ENCODE data around the gene LCN15.
A peak's percentile ranks its signal among the peaks of the same experiment; 100 is the strongest.
"Not testable (repeated sequence)": the region's sequence is repeated elsewhere in the genome, so short reads cannot be mapped to it uniquely, and the experiment has no call there.

The LCN15 gene, protein sequence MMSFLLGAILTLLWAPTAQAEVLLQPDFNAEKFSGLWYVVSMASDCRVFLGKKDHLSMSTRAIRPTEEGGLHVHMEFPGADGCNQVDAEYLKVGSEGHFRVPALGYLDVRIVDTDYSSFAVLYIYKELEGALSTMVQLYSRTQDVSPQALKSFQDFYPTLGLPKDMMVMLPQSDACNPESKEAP

DNA sequence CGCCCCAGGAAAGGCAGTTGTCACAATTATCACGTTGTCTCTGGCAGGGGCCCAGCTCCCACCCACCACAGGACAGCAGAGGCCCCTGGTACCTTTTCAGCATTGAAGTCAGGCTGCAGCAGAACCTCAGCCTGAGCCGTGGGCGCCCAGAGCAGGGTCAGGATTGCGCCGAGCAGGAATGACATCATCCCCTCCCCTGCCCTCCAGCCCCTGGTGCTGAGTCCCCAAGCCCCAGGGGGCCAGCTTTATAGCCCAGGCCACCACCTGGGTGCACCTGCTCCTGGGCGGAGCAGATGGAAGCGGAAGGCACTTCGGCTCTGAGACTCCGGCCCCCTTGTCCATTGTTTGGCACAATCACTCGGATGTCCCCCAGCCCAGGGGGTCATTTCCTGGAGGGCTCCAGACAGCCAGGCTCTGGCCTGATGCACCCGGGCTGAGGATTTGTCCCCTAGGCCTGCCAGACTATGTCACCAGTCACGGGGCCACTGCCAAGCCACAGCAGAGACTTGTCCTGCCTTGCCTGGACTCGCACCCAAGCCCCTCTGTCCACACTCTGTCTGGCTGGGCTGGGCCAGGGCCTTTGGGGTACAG, at the start of gene LCN15:
Gene LCN15 (minus strand): TSS at position 218 of the 591 bp plus-strand sequence. CDS start 30 bp downstream, at position 188.
- no peak for DNase-seq (ENCODE audit: low spot score)

DNA sequence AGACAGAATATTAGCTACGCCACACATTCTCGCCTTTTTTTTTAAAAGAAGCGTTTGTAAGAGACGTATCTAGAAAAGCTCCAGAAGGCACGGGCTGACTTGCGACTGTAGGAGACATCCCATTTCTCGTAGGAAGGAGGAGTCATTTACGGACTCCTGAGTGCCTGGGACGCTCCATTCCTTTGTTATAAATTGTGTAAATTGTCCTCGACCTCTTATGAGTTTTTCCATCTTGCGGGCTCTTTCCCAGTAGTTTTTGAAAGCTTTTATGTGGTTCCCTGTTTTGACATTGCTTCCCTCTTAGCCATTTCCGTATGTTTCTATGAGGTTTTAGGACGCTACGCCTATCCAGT, 44.5 kb upstream of the LCN15 start:
- no peak for DNase-seq (ENCODE audit: low spot score)

DNA sequence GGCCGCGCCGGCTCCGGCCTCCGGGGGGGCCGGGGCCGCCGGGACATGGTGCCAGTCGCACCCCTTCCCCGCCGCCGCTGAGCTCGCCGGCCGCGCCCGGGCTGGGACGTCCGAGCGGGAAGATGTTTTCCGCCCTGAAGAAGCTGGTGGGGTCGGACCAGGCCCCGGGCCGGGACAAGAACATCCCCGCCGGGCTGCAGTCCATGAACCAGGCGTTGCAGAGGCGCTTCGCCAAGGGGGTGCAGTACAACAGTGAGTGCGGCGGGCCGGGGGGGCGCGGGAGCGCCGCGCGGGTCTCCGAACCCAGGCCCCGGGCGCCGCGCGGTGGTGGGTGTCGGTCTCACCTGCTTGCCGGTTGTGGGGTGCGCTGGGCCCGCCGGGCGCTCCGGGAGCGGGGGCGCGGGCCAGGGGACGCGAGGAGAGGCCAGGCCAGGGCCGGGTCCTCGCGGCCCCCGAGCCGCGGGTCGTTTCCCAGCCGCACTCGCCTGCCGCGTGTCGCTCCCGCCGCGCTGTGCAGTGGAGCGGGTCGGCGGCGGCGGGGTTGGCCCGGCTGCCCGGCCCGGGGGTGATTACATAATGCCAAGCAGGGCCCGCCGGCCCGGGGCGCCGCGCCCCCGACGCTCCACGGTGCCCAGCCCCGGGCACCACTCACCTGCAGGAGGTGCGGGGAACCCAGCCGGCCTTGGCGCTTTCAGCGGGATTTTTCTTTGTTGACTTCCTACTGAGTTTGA, 43.9 kb upstream of the LCN15 start:
- DNase-seq (ENCODE audit: low spot score) = peak; percentile 72

DNA sequence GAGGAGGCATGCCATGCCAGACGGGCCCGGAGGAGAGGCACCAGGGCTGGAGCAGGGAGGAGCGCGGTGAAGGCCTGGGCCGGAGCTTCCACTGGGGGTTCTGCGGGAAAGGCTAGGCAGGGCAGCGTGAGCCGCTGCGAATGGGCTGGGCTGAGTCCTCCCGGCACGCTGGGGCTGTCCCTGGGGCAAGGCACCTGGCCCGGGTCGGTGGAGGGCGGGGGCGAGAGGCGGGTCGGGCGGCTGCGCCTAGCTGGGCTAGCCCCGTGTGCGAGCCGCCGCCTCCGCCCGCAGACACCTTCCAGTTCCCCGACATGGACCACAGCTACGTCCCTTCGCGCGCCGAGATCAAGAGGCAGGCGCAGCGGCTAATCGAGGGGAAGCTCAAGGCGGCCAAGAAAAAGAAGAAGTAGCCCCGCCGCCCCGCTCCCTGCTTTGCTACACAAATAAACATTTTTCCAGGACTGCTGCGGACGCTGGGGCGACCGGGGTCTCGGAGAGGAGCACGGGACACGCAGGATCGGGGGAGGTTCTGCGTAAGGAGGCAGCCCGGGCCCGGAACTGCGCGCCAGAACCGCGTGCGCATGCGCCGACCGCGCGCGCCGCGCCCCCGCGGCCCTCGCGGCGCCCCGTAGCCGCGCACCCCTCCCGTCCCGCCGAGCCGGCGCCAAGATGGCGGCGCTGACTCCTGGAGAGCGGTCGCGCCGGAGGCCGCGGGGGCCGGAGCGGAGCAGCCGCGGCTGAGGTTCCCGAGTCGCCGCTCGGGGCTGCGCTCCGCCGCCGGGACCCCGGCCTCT, 43.2 kb upstream of the LCN15 start, which contains the start of gene RABL6:
Gene RABL6 (plus strand): TSS at position 668 of the 794 bp plus-strand sequence. CDS start 249 bp downstream, outside the sequence.
- DNase-seq (ENCODE audit: low spot score) = peak; percentile 90

DNA sequence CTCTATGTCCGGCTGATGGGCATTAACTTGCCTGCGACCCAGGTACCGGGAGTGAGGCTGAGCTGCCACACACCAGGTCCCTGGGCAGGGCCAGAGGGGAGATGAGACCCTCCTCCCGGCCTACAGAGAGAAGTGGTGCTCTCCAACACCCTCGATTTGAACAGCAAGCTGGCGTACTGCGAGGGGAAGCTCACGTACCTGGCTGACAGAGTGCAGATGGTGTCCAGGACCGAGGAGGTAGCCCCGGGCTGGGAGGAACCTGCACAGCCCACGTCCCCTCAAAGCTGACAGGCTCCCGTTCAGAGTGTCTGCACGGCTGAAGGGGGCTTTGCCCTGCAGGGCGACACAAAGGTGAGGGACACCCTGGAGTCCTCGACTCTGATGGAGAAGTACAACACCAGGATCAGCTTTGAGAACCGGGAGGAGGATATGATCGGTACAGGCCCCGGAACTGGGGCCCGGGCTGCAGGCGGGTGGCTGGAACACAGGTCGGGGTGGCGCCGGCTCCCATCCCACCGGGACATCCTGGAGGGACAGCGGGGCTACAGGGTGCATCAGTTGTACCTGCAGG, 42.4 kb upstream of the LCN15 start:
- DNase-seq (ENCODE audit: low spot score) = no peak

GRCh38 chr9:136806067-136806466, 41.7 kb upstream of the LCN15 start:
- no peak for DNase-seq (ENCODE audit: low spot score)

DNA sequence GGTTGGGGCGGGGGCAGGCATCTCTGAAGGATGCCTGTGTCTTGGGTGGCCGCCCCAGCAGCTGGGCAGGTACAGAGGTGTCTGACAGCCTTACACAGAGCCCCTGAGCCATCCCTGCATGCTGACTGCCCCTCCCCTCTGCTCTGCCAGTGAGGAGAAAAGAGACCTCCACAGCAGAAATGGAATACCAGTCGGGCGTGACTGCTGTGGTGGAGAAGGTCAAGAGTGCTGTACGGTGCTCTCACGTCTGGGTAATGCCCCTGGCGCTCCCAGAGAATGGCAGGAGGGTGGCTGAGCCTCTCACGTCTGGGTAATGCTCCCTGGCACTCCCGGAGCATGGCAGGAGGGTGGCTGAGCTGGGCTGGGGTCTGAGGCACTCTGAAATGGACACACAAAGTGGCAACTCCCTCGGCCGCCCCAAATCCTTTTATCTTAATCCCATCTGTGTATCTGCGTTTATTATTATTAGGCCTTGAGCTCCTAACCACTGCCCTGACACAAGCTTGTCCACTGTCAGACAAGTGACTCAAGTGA, 41.0 kb upstream of the LCN15 start:
- no peak for DNase-seq (ENCODE audit: low spot score)

- no peak for DNase-seq (ENCODE audit: low spot score)
These were observed 40.3 kb upstream of the LCN15 start for GRCh38 chr9:136804509-136805206.

GRCh38 chr9:136803551-136804508, 39.5 kb upstream of the LCN15 start:
- no peak for DNase-seq (ENCODE audit: low spot score)

GRCh38 chr9:136803009-136803550, 38.8 kb upstream of the LCN15 start:
- DNase-seq (ENCODE audit: low spot score) = not testable (repeated sequence)

GRCh38 chr9:136802321-136802720, 38.0 kb upstream of the LCN15 start:
- no peak for DNase-seq (ENCODE audit: low spot score)

- no peak for DNase-seq (ENCODE audit: low spot score)
These were observed 35.7 kb upstream of the LCN15 start for GRCh38 chr9:136799854-136800657.

DNA sequence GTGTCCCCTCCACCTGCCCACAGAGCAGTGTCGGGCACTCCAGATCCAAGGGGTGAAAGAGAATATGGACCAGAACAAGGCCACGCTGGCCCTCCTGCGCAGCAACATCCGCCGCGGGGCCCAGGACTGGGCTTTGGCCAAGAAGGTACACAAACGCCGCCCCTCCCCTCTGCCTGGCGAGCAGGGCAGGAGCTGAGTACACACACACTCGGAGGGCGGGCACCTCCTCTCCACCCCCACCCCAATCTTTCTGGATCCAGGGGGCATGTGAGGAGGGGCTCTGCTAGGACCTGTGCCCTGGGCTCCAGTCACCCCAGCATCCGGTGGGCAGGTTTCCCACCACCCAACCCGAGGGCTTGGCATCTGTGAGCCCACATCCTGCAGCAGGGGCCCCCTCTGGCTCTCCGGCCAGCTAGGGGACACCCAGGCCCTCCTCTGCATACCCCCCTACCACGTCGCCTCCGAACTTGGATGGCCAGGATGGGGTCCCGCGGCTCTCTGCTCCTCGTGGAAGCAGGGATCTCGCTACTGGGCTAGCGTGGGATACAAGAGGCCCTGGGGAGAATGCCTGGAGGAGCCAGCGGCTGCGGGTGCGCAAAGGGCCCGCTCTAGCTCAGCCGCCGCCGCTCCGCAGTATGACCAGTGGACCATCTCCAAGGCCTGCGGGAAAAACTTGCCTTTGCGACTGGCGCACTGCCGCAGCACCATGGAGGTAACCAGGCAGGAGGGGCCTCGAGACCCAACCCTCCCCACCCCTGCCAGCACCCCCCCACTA, 34.9 kb upstream of the LCN15 start:
- no peak for DNase-seq (ENCODE audit: low spot score)

GRCh38 chr9:136798708-136799078, 34.4 kb upstream of the LCN15 start:
- no peak for DNase-seq (ENCODE audit: low spot score)

DNA sequence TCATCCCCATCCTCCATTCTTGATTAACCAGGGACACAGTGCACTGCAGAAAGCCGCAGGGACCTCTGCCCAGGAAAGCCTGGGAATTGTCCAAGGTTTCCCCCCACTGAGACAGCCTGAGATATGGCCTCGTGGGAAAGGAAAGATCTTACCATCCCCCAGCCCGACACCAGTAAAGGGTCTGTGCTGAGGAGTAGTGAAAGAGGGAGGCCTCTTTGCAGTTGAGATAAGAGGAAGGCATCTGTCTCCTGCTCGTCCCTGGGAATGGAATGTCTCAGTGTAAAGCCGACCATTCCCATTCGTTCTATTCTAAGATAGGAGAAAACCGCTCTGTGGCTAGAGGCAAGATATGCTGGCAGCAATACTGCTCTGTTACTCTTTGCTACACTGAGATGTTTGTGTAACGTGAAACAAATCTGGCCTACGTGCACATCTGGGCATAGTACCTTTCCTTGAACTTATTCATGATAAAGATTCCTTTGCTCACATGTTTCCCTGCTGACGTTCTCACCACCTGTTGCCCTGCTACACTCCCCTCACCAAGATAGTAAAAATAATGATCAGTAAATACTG, 32.5 kb upstream of the LCN15 start:
- not testable (repeated sequence) for DNase-seq (ENCODE audit: low spot score)

GRCh38 chr9:136796238-136796774, 32.0 kb upstream of the LCN15 start, which contains the start of gene CCDC183:
TSS of gene CCDC183 (plus strand) at chr9:136796338. CDS start at chr9:136796398, 60 bp downstream.
- DNase-seq (ENCODE audit: low spot score) = no peak

GRCh38 chr9:136795000-136795348, 30.7 kb upstream of the LCN15 start:
- no peak for DNase-seq (ENCODE audit: low spot score)
